Thyroid gland (tissue), 4 donors: Measurements from ENCODE around the gene SMIM12.

Source experiments
- CTCF ChIP-seq, 6 experiments: fragments of 200-600 bp in 3 of 6; fragments of 450-650 bp in 3 of 6; sonication (generic) in 3 of 6; IDR thresholded peaks; one replicate each; pipeline ENCODE4 v1.5.1; 2016 to 2019; ENCODE audit warnings: antibody characterized with exemption in 6 of 6, mild to moderate bottlenecking in 2 of 6, inconsistent platforms in 1 of 6, moderate library complexity in 1 of 6
- POLR2A ChIP-seq, 2 donors: fragments of 450-650 bp; IDR thresholded peaks; one replicate each; pipeline ENCODE4 v1.6.1; 2017; ENCODE audit warnings: antibody characterized with exemption in 2 of 2, mild to moderate bottlenecking in 2 of 2, moderate library complexity in 1 of 2

GRCh38 chr1:34869760-34870159 lies 10.2 kb upstream of the SMIM12 start:
- no peak for TF ChIP-seq CTCF (IDR thresholded peaks at IDR 0.05)
- TF ChIP-seq POLR2A (IDR thresholded peaks at IDR 0.05) = no peak
